HL-60/S4 treated with retinoic acid at 250 ng/mL for 4 days and 3 days (cell line): ENCODE measurements around the gene GATA3.

Source experiments
- in situ Hi-C: fragments of 300-500 bp; cut with MboI; formaldehyde crosslinking; loops from 2 replicates; pipeline ENCODE4 v1.7.0; 2022; ENCODE audit warnings: low sequenced_read_pairs

The GATA3 gene

GRCh38 chr10:8063128-8063908 is 8.8 kb downstream of the GATA3 start:
- in situ Hi-C loops = no loop called here

GRCh38 chr10:8063935-8064334 is 9.4 kb downstream of the GATA3 start:
- in situ Hi-C loops = no loop called here

DNA sequence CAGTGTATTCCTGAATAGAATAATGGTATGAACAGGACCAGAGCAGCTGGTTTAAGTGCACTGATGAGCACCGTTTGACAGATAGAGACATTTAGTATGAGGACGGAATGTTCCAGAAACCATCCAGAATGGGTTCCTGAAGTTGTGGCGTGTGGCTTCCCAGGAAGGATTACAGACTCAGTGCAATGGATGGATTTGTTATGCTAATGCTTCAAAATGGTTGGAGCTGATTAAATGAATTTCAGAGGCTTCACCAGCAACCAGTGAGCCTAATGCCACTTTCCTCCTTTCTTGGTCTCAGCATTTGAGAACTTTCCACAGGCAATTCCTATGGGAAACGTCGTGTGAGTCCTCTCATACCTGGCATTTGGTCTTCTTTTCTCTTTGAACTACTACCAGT is 9.9 kb downstream of the GATA3 start:
- in situ Hi-C loops = no loop called here

- in situ Hi-C loops = no loop called here
These were observed 11.2 kb downstream of the GATA3 start for GRCh38 chr10:8065651-8066050.

DNA sequence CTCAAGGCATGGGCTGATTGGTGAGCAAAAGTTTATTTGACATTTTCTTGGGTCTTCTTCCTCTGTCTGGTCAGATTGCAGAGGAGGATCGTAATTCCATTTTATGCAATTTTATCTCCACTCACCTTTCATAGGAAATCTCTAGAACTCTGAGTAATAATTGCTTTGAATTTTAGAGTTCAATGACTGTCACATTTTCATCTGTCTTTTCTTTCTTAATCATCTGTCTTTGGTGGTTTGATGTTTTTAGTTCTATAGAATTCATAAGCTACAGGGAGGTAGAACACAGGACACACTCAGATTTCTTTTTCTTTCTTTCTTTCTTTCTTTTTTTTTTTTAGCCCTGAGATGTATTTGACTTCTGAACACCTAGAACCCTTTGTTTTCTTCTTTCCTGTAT is 11.6 kb downstream of the GATA3 start:
- in situ Hi-C loops = no loop called here

DNA sequence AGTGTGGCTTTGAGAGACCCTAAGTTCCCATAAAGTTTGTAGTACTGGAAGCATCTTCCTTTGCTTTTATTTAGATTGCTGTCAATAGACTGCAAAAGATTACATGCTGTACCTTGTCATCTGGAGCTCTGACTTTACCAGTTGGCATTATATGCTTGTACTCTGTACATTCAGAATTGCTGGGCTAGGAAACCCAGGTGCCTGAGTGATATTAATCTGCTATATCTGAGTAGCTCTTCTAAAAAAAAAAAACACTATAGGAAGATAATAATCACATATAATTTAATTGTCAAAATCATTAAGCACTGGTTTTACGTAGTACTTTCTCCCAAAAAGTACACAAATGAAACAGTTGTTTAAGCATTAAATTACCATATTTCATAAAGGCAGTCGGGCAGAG is 12.3 kb downstream of the GATA3 start:
- in situ Hi-C loops = no loop called here

DNA sequence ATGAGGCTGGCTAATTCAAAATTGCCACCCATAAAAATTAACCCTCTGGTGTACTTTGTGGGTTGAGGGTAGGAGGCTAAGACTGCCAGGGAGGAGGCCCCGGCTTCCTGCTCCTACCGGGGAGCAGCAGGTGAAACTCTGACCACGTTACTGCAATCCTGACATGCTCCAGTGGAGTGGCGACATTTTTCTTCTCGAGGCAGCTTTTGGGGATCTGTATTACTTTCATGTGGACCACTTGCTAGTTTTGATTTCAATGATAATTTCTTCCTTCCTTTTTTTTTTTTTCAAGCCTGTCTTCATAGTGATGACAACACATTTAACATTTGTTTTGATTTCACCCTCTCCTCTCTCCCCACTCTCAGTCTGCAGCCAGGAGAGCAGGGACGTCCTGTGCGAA is 14.6 kb downstream of the GATA3 start:
- in situ Hi-C loops = no loop called here

DNA sequence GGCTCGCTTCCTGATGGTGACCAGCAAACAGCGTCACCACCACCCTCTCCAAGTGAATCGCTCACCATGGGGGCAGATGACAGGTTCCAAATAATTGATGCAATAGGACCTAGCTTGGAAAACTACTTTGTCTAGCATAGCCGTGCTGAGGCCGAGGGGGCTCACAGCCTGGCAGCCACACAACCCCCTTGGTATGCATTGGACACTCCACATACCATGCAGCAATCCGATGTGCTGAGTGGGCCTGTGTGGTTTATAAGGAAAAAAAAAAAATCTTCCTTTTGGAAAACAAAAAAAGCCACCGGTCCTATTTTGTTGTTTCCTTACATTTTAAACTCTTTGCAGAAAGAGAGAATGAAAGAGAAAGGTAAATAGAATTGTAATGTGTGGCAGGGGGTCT is 15.1 kb downstream of the GATA3 start:
- in situ Hi-C loops = no loop called here

DNA sequence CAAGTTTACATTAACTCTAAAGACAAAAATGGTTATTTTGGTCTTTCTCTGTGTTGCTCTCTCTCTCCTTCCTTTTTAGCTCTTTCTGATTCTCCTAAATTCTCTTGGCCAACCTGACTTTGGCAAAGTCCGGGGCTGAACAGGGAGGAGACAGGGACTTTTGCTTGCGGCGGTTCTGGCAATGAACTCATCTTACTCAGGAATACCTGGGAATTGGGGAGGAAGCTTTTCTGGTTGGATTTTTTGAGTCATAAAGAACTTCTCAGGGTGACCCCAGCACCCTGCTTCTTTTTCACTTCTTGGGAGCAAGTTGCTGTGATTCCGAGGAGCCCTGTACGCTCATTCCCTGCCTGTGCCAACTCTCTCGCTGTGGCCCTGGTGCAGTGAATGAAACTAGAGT is 16.0 kb downstream of the GATA3 start:
- in situ Hi-C loops = no loop called here

GRCh38 chr10:8071006-8071405 is 16.5 kb downstream of the GATA3 start:
- in situ Hi-C loops = no loop called here

DNA sequence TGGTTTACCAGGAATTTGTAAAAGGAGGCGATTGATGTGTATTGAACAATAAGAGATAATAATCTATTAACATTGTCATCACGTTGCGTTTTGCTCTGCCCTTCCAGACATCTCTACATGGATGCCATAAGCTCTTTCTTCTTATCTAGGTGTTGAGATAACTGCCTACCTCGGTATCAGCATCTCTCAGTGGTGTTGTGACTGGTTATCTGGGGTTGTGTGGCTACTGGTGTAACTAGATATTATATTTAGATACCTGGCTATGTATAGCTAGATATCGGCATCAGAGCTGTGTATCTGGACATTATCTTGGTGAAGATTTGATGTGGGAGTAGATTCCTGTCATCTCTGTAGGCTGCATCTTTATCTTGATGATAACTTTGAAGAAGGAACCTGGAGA is 17.2 kb downstream of the GATA3 start:
- in situ Hi-C loops = no loop called here

- in situ Hi-C loops = no loop called here
These were observed 17.7 kb downstream of the GATA3 start for GRCh38 chr10:8072211-8072610.

GRCh38 chr10:8073691-8074416 is 19.4 kb downstream of the GATA3 start:
- in situ Hi-C loops = no loop called here

- in situ Hi-C loops = no loop called here
These were observed 20.4 kb downstream of the GATA3 start for GRCh38 chr10:8074881-8075280.

DNA sequence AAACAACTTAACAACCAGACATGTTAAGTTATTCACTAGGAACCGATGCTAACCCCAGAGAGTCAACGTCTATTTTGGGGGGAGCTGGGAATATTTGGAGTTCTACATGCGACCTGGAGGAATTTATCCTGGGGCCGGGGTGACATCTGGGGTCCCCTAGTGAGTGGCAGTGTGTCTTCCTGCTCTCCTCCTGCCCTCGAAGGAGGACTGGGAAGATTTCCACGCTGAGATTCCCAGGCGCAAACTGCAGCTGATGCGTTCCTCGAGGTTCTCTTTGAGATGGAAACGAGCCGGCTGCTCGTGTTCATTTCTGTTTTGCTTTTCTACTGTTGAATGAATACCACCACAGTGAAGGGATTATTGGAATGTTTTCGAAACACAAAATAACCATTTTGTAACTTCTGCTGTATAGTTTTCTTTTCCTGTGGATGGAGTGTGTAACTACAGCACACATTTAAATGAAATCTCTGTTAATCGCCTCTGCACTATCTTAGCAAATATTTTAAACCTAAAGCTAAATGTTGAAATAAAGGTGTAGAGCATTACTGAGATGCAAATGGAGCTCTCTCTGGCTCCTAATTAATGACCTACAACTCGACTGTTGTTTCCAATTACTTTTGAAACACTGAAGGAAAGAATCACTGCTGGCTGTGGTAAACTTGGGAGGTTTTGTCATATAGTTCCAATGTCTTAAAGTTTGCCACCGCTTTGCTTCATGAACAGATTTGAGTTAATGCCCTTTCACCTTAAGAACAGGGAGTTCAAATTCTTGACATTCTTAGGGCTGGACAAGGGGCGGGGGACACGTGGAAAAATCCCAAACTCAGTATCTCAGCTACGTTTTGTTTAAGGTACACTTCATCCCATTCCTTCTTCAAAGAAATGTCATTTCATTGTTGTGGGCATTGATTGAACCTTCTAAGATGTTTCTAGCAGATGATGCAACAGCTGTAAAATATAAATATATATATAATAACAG is 21.1 kb downstream of the GATA3 start:
- in situ Hi-C loops = no loop called here

DNA sequence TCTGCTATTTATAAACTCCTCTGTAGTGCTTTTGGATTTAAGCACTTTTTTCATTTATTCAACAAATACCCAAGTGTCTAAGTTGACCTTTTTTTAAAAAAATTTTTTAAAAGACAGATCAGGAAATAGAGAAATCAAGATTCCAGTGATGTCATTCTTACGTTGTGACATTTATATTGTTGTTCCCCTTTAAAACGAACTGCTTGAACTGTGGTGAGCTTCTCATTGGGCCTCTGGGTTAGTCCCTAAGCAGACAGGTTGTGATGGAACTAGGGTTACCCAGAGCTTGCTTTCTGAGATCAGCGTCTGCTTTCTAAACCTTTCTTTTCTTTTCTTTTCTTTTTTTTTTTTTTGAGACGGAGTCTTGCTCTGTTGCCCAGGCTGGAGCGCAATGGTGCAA is 22.4 kb downstream of the GATA3 start:
- in situ Hi-C loops = no loop called here

- in situ Hi-C loops = no loop called here
These were observed 23.5 kb downstream of the GATA3 start for GRCh38 chr10:8078027-8078426.

GRCh38 chr10:8079126-8079525 is 24.6 kb downstream of the GATA3 start:
- in situ Hi-C loops = no loop called here

DNA sequence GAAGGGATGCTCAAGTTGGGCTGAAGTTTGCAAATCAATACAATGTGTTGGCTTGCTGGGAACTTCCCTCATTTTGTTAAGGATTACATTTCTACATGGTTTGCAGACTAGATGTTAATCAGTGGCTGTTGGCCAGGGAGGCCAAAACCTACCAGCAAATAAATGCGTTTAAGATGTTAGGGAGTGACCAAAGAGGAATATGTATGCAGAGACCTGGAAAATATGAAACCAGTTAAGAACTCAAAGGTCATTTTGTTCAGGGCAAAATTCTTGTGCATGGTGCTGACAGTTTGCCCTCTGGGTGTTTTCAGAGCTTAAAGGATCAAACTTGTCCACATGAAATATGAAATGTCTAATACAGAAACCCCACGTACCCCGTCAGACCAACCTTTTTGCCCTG is 30.3 kb downstream of the GATA3 start:
- in situ Hi-C loops = no loop called here

GRCh38 chr10:8085251-8085650 is 30.8 kb downstream of the GATA3 start:
- in situ Hi-C loops = no loop called here

DNA sequence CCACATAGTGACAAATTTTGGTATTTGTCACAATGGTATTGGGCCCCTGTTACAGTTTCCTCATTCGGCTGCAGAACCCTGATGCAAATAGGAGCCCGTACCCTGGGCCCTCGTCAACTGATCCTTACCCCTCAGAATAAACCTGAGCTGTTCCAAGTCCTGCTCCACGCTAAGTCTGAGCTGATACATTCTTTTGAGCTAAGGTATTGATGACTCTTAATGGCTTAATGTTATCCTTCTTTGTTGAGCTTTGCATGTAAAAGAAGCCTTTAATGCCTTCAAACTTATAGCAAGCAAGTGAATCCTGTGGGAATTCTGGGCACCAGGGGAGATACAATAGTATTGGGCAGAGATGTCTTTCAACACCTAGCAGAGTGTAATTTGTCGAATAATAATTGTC is 31.8 kb downstream of the GATA3 start:
- in situ Hi-C loops = no loop called here
